Measurements from ENCODE around the gene LDLRAD1.
"Not testable (repeated sequence)": the region's sequence is repeated elsewhere in the genome, so short reads cannot be mapped to it uniquely, and the experiment has no call there.

The LDLRAD1 gene

GRCh38 chr1:54041806-54042205 lies 23.8 kb upstream of the LDLRAD1 start:
- DNase-seq (ENCODE audit: low read depth, low spot score): no peak
- POLR2A ChIA-PET: no interaction called here
- CTCF ChIA-PET: interaction anchor here (0.9 to 3.1 kb wide), 3 partner anchors 10 to 181 kb away, joined by 3 to 18 read pairs (median 3); partner anchors contain the start of genes TCEANC2 and TMEM59
- no peak overlapping the region for H3K4me3 ChIP-seq (ENCODE audit: low read depth, low read length)
- TF ChIP-seq CTCF (IDR thresholded peaks at IDR 0.05; ENCODE audit: insufficient read depth, low read length, missing control alignments): no peak

- no peak for DNase-seq (ENCODE audit: low read depth, low spot score)
- no peak for TF ChIP-seq CTCF (IDR thresholded peaks at IDR 0.05; ENCODE audit: insufficient read depth, low read length, missing control alignments)
- H3K4me3 ChIP-seq (ENCODE audit: low read depth, low read length): no peak overlapping the region
- ChIA-PET POLR2A (no interaction called here), CTCF (interaction anchor here (0.6 to 0.9 kb wide), 2 partner anchors 12 to 159 kb away, joined by 3 read pairs; no protein-coding TSS in a partner anchor)
Measured at GRCh38 chr1:54037476-54037875, 19.5 kb upstream of the LDLRAD1 start.

- no peak for TF ChIP-seq CTCF (IDR thresholded peaks at IDR 0.05; ENCODE audit: insufficient read depth, low read length, missing control alignments)
- CTCF ChIA-PET: no interaction called here
- no peak for DNase-seq (ENCODE audit: low read depth, low spot score)
- no peak overlapping the region for H3K4me3 ChIP-seq (ENCODE audit: low read depth, low read length)
- POLR2A ChIA-PET: interaction anchor here (0.7 kb wide), 1 partner anchor 21 kb away, joined by 3 read pairs; no protein-coding TSS in a partner anchor
Measured at GRCh38 chr1:54028306-54029251, 10.6 kb upstream of the LDLRAD1 start.

GRCh38 chr1:54027848-54028247 lies 9.9 kb upstream of the LDLRAD1 start:
- H3K4me3 ChIP-seq (ENCODE audit: low read depth, low read length): no peak overlapping the region
- ChIA-PET POLR2A (interaction anchor here (0.7 kb wide), 1 partner anchor 22 kb away, joined by 3 read pairs; no protein-coding TSS in a partner anchor), CTCF (no interaction called here)
- DNase-seq (ENCODE audit: low read depth, low spot score): no peak
- no peak for TF ChIP-seq CTCF (IDR thresholded peaks at IDR 0.05; ENCODE audit: insufficient read depth, low read length, missing control alignments)

- CTCF ChIA-PET; DNase-seq (ENCODE audit: low read depth, low spot score); H3K4me3 ChIP-seq (ENCODE audit: low read depth, low read length); POLR2A ChIA-PET: not testable (repeated sequence)
Measured at GRCh38 chr1:54024811-54025210, 6.8 kb upstream of the LDLRAD1 start.

GRCh38 chr1:54024358-54024757 lies 6.4 kb upstream of the LDLRAD1 start:
- POLR2A ChIA-PET: no interaction called here

GRCh38 chr1:54019562-54020176 lies 1.7 kb upstream of the LDLRAD1 start:
- POLR2A ChIA-PET; H3K4me3 ChIP-seq (ENCODE audit: low read depth, low read length); DNase-seq (ENCODE audit: low read depth, low spot score): not testable (repeated sequence)
- CTCF ChIA-PET: interaction anchor here (0.8 kb wide), 1 partner anchor 12 kb away, joined by 4 read pairs; no protein-coding TSS in a partner anchor

More at GRCh38 chr1:54024358-54024757, 6.4 kb upstream of the LDLRAD1 start:
- no peak for DNase-seq (ENCODE audit: low read depth, low spot score)
- CTCF ChIA-PET: no interaction called here
- no peak for TF ChIP-seq CTCF (IDR thresholded peaks at IDR 0.05; ENCODE audit: insufficient read depth, low read length, missing control alignments)
- no peak overlapping the region for H3K4me3 ChIP-seq (ENCODE audit: low read depth, low read length)
